ENCODE measurements around the gene PCMT1.

PCMT1 gene

GRCh38 chr6:149779644-149779963, 30.1 kb downstream of the PCMT1 start:
- H3K4me3 ChIP-seq (ENCODE audit: low read depth, low read length): no peak overlapping the region
- no peak for TF ChIP-seq CTCF (IDR thresholded peaks at IDR 0.05; ENCODE audit: borderline replicate concordance, insufficient read depth, low read depth, low read length)

GRCh38 chr6:149781715-149782114, 32.2 kb downstream of the PCMT1 start:
- TF ChIP-seq CTCF (IDR thresholded peaks at IDR 0.05; ENCODE audit: borderline replicate concordance, insufficient read depth, low read depth, low read length): no peak
- H3K4me3 ChIP-seq (ENCODE audit: low read depth, low read length): no peak overlapping the region

GRCh38 chr6:149782337-149782736, 32.8 kb downstream of the PCMT1 start:
- TF ChIP-seq CTCF (IDR thresholded peaks at IDR 0.05; ENCODE audit: borderline replicate concordance, insufficient read depth, low read depth, low read length): no peak

GRCh38 chr6:149783551-149783950, 34.0 kb downstream of the PCMT1 start:
- H3K4me3 ChIP-seq (ENCODE audit: low read depth, low read length): no peak overlapping the region
- no peak for TF ChIP-seq CTCF (IDR thresholded peaks at IDR 0.05; ENCODE audit: borderline replicate concordance, insufficient read depth, low read depth, low read length)

More at GRCh38 chr6:149782337-149782736, 32.8 kb downstream of the PCMT1 start:
- H3K4me3 ChIP-seq (ENCODE audit: low read depth, low read length): no peak overlapping the region

- H3K4me3 ChIP-seq (ENCODE audit: low read depth, low read length): no peak overlapping the region
- TF ChIP-seq CTCF (IDR thresholded peaks at IDR 0.05; ENCODE audit: borderline replicate concordance, insufficient read depth, low read depth, low read length): no peak
Measured at GRCh38 chr6:149806127-149806526, 56.6 kb downstream of the PCMT1 start.

GRCh38 chr6:149809798-149810197, 60.3 kb downstream of the PCMT1 start:
- TF ChIP-seq CTCF (IDR thresholded peaks at IDR 0.05; ENCODE audit: borderline replicate concordance, insufficient read depth, low read depth, low read length): no peak
- H3K4me3 ChIP-seq (ENCODE audit: low read depth, low read length): no peak overlapping the region

- TF ChIP-seq CTCF (IDR thresholded peaks at IDR 0.05; ENCODE audit: borderline replicate concordance, insufficient read depth, low read depth, low read length): no peak
- no peak overlapping the region for H3K4me3 ChIP-seq (ENCODE audit: low read depth, low read length)
Measured at GRCh38 chr6:149813351-149813750, 63.8 kb downstream of the PCMT1 start.
